WTC11 (cell line): ENCODE data around the gene HNRNPAB. TPM values are rescaled to one million over a fixed set of nuclear protein-coding genes. Genes with fewer than 3 reads are reported as not detected.

Experiments
- ATAC-seq: fragments of 200-7000 bp; cut with Tn5 transposase; 2 replicates; pipeline ENCODE4 v1.10.0; 2021; ENCODE audit warnings: mild to moderate bottlenecking, moderate library complexity
- CTCF ChIA-PET: fragments of 300-600 bp; sonication (Branson Sonifier 250); formaldehyde crosslinking; loops from one replicate; lab custom pipeline; 2021; ENCODE audit warnings: antibody characterized with exemption; lab: Charles Lee
- POLR2A ChIA-PET: fragments of 350-600 bp; sonication (Branson Sonifier 250); formaldehyde crosslinking; loops from one replicate; lab custom pipeline; 2021; ENCODE audit warnings: antibody characterized with exemption; lab: Charles Lee
- DNase-seq: peaks from one replicate; pipeline ENCODE4 v3.0.0; 2021; ENCODE audit warnings: low spot score
- H3K27ac Mint-ChIP-seq: 2 replicates; pipeline ENCODE4 v1.8.0; 2021; ENCODE audit warnings: mixed read lengths
- H3K27me3 Mint-ChIP-seq: 2 replicates; pipeline ENCODE4 v1.8.0; 2021; ENCODE audit warnings: low read depth, mild to moderate bottlenecking, moderate library complexity, mixed read lengths
- H3K36me3 Mint-ChIP-seq: 2 replicates; pipeline ENCODE4 v1.8.0; 2021; ENCODE audit warnings: mixed read lengths
- H3K4me1 Mint-ChIP-seq: 2 replicates; pipeline ENCODE4 v1.8.0; 2022; ENCODE audit warnings: mixed read lengths
- H3K4me3 Mint-ChIP-seq: 2 replicates; pipeline ENCODE4 v1.8.0; 2021; ENCODE audit warnings: mild to moderate bottlenecking, moderate library complexity, mixed read lengths
- H3K9me3 Mint-ChIP-seq: 2 replicates; pipeline ENCODE4 v1.8.0; 2021; ENCODE audit warnings: mixed read lengths
- ATF2 ChIP-seq: sonication (generic); formaldehyde crosslinking; IDR thresholded peaks from 2 replicates; pipeline ENCODE4 v1.8.1; 2022; ENCODE audit warnings: low read depth, missing genetic modification reagents, borderline replicate concordance
- CREM ChIP-seq: sonication (generic); formaldehyde crosslinking; IDR thresholded peaks from 2 replicates; pipeline ENCODE4 v1.8.1; 2022; ENCODE audit warnings: mild to moderate bottlenecking, missing genetic modification reagents, moderate library complexity
- E2F5 ChIP-seq: sonication (generic); formaldehyde crosslinking; IDR thresholded peaks from 2 replicates; pipeline ENCODE4 v1.8.1; 2022; ENCODE audit warnings: mild to moderate bottlenecking, moderate library complexity, missing genetic modification reagents
- ELF4 ChIP-seq: sonication (generic); formaldehyde crosslinking; IDR thresholded peaks from 2 replicates; pipeline ENCODE4 v1.8.1; 2022; ENCODE audit warnings: low read depth, mild to moderate bottlenecking, moderate library complexity, missing genetic modification reagents
- ETV6 ChIP-seq: sonication (generic); formaldehyde crosslinking; IDR thresholded peaks from 2 replicates; pipeline ENCODE4 v1.8.1; 2022; ENCODE audit warnings: mild to moderate bottlenecking, missing genetic modification reagents
- FOXK1 ChIP-seq: sonication (generic); formaldehyde crosslinking; IDR thresholded peaks from 2 replicates; pipeline ENCODE4 v1.8.0; 2022; ENCODE audit warnings: mild to moderate bottlenecking, moderate library complexity, missing genetic modification reagents
- FOXP1 ChIP-seq: sonication (generic); formaldehyde crosslinking; IDR thresholded peaks from 2 replicates; pipeline ENCODE4 v1.8.0; 2022; ENCODE audit warnings: missing genetic modification reagents, mild to moderate bottlenecking, moderate library complexity, borderline replicate concordance
- IRF2 ChIP-seq: sonication (generic); formaldehyde crosslinking; IDR thresholded peaks from 2 replicates; pipeline ENCODE4 v1.8.0; 2022; ENCODE audit warnings: low read depth, missing genetic modification reagents, borderline replicate concordance
- JAZF1 ChIP-seq: fragments of 250-450 bp; sonication (Bioruptor Pico); IDR thresholded peaks from 2 replicates; pipeline ENCODE4 v1.9.0; 2021; ENCODE audit warnings: moderate library complexity, mild to moderate bottlenecking, inconsistent platforms
- JUN ChIP-seq: sonication (generic); formaldehyde crosslinking; IDR thresholded peaks from 2 replicates; pipeline ENCODE4 v1.8.0; 2023; ENCODE audit warnings: mild to moderate bottlenecking, missing genetic modification reagents
- NFATC4 ChIP-seq: fragments of 250-450 bp; sonication (Bioruptor Pico); IDR thresholded peaks from 2 replicates; pipeline ENCODE4 v1.9.0; 2021; ENCODE audit warnings: mild to moderate bottlenecking
- NR3C1 ChIP-seq: sonication (generic); formaldehyde crosslinking; conservative IDR thresholded peaks from 2 replicates; pipeline ENCODE4 v1.8.1; 2023; ENCODE audit warnings: low read depth, mild to moderate bottlenecking, missing genetic modification reagents
- PREB ChIP-seq: sonication (generic); formaldehyde crosslinking; IDR thresholded peaks from 2 replicates; pipeline ENCODE4 v1.8.1; 2022; ENCODE audit warnings: mild to moderate bottlenecking, missing genetic modification reagents, moderate library complexity, borderline replicate concordance
- RELA ChIP-seq: sonication (generic); formaldehyde crosslinking; IDR thresholded peaks from 2 replicates; pipeline ENCODE4 v1.8.1; 2022; ENCODE audit warnings: missing genetic modification reagents, mild to moderate bottlenecking, borderline replicate concordance
- SMAD3 ChIP-seq: sonication (generic); formaldehyde crosslinking; IDR thresholded peaks from 2 replicates; pipeline ENCODE4 v1.8.0; 2022; ENCODE audit warnings: missing genetic modification reagents, mild to moderate bottlenecking, borderline replicate concordance
- SP1 ChIP-seq: sonication (generic); formaldehyde crosslinking; conservative IDR thresholded peaks from 2 replicates; pipeline ENCODE4 v1.8.1; 2022; ENCODE audit warnings: missing genetic modification reagents
- ZNF219 ChIP-seq: sonication (generic); formaldehyde crosslinking; IDR thresholded peaks from 2 replicates; pipeline ENCODE4 v1.8.0; 2023; ENCODE audit warnings: missing genetic modification reagents, mild to moderate bottlenecking, borderline replicate concordance
- ZNF317 ChIP-seq: sonication (generic); formaldehyde crosslinking; IDR thresholded peaks from 2 replicates; pipeline ENCODE4 v1.8.1; 2023; ENCODE audit warnings: low read depth, mild to moderate bottlenecking, moderate library complexity, missing genetic modification reagents, borderline replicate concordance
- ZNF423 ChIP-seq: fragments of 250-450 bp; sonication (Bioruptor Pico); IDR thresholded peaks from 2 replicates; pipeline ENCODE4 v2.1.2; 2022; ENCODE audit warnings: mild to moderate bottlenecking, moderate library complexity
- ZNF671 ChIP-seq: fragments of 250-450 bp; sonication (Bioruptor Pico); IDR thresholded peaks from 2 replicates; pipeline ENCODE4 v1.8.0; 2021; ENCODE audit warnings: mild to moderate bottlenecking
- total RNA-seq: library from RNA; stranded (reverse); gene quantifications from 3 replicates; pipeline ENCODE4 v1.2.3, GENCODE V29; 2021
- TF ChIP-seq, protein P1 (sequence below): sonication (generic); formaldehyde crosslinking; IDR thresholded peaks from 2 replicates; pipeline ENCODE4 v1.8.0; 2022; ENCODE audit warnings: mild to moderate bottlenecking, missing genetic modification reagents
- TF ChIP-seq, protein P2 (sequence below): fragments of 200-600 bp; IDR thresholded peaks from 2 replicates; pipeline ENCODE4 v1.8.0; 2022; ENCODE audit warnings: antibody characterized with exemption
- TF ChIP-seq, protein P3 (sequence below): fragments of 250-450 bp; sonication (Bioruptor Pico); IDR thresholded peaks from 2 replicates; pipeline ENCODE4 v1.9.0; 2021; ENCODE audit warnings: mild to moderate bottlenecking, borderline replicate concordance

HNRNPAB gene
- total RNA-seq, 1 experiment from 2014 or later = 457 TPM

DNA sequence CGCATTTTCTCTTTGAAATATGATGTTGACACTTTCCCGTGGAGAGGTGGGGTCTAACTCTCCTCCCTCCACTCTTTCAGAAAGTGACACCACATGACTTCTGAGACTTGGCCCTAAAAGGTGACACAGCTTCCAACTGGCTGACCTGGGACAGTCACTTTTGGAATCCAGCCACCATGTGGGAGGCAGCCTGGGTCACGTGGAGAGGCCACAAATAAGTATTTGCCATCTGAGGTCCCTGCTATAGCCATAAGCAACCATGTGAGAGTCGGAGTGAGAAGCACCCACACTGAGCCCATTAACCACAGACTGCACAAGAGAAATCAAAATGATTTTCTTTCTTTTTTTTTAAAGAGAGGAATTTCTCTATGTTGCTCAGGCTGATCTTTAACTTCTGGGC is 32.3 kb downstream of the HNRNPAB start:
- Mint-ChIP-seq H3K9me3 (no peaks in the 10 kb centered on the region), H3K4me3 (no peak overlapping the region), H3K36me3 (no peaks in the 10 kb centered on the region), H3K4me1 (peaks cover 15% of the 10 kb centered on the region), H3K27ac (no peak overlapping the region)
- POLR2A ChIA-PET = no interaction called here
- DNase-seq (no peak), ATAC-seq (no peak)
- no peak for TF ChIP-seq E2F5 (CRISPR knock-in tag)
- no peak for TF ChIP-seq ELF4 (CRISPR knock-in tag)
- no peak for TF ChIP-seq JAZF1 (CRISPR knock-in tag)
- no peak for TF ChIP-seq FOXK1
- TF ChIP-seq CREM = no peak
- TF ChIP-seq JUN (CRISPR knock-in tag) = no peak
- TF ChIP-seq NFATC4 = no peak
- no peak for TF ChIP-seq SP1
- TF ChIP-seq ZNF423 (CRISPR knock-in tag) = no peak
- TF ChIP-seq, all 79 proteins: peak for 0
- CTCF ChIA-PET = interaction anchor here (1.2 to 3.3 kb wide), 2 partner anchors 57 to 354 kb away, joined by 3 to 11 read pairs; partner anchors contain the start of gene COL23A1
- H3K27me3 Mint-ChIP-seq = no peaks in the 10 kb centered on the region

GRCh38 chr5:178237431-178238312 is 33.3 kb downstream of the HNRNPAB start:
- DNase-seq = no peak
- Mint-ChIP-seq H3K36me3 (no peaks in the 10 kb centered on the region), H3K4me3 (no peak overlapping the region)
- TF ChIP-seq IRF2 = no peak
- no peak for TF ChIP-seq SMAD3
- no peak for TF ChIP-seq ATF2 (CRISPR knock-in tag)
- no peak for TF ChIP-seq RELA (CRISPR knock-in tag)
- TF ChIP-seq ETV6 (CRISPR knock-in tag) = no peak
- TF ChIP-seq NR3C1 = no peak
- TF ChIP-seq, all 79 proteins: peak for 0
- ChIA-PET POLR2A (no interaction called here), CTCF (interaction anchor here (0.5 to 3.3 kb wide), 3 partner anchors 14 to 392 kb away, joined by 3 to 11 read pairs (median 3); partner anchors contain the start of gene COL23A1)
- ATAC-seq = no peak
- H3K9me3 Mint-ChIP-seq = no peaks in the 10 kb centered on the region
- H3K27ac Mint-ChIP-seq = no peak overlapping the region
- peaks cover 11% of the 10 kb centered on the region for H3K4me1 Mint-ChIP-seq
- H3K27me3 Mint-ChIP-seq = no peaks in the 10 kb centered on the region

- Mint-ChIP-seq H3K36me3 (no peaks in the 10 kb centered on the region), H3K9me3 (no peaks in the 10 kb centered on the region), H3K27me3 (no peaks in the 10 kb centered on the region), H3K27ac (no peak overlapping the region), H3K4me1 (peaks cover 11% of the 10 kb centered on the region), H3K4me3 (no peak overlapping the region)
- POLR2A ChIA-PET = no interaction called here
- DNase-seq (no peak), ATAC-seq (no peak)
- CTCF ChIA-PET = interaction anchor here (0.5 to 3.3 kb wide), 3 partner anchors 14 to 391 kb away, joined by 3 to 11 read pairs (median 3); partner anchors contain the start of gene COL23A1
- no peak for TF ChIP-seq ELF4 (CRISPR knock-in tag)
- TF ChIP-seq JAZF1 (CRISPR knock-in tag) = no peak
- TF ChIP-seq, protein P1, sequence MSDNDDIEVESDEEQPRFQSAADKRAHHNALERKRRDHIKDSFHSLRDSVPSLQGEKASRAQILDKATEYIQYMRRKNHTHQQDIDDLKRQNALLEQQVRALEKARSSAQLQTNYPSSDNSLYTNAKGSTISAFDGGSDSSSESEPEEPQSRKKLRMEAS = no peak
- TF ChIP-seq, protein P2, sequence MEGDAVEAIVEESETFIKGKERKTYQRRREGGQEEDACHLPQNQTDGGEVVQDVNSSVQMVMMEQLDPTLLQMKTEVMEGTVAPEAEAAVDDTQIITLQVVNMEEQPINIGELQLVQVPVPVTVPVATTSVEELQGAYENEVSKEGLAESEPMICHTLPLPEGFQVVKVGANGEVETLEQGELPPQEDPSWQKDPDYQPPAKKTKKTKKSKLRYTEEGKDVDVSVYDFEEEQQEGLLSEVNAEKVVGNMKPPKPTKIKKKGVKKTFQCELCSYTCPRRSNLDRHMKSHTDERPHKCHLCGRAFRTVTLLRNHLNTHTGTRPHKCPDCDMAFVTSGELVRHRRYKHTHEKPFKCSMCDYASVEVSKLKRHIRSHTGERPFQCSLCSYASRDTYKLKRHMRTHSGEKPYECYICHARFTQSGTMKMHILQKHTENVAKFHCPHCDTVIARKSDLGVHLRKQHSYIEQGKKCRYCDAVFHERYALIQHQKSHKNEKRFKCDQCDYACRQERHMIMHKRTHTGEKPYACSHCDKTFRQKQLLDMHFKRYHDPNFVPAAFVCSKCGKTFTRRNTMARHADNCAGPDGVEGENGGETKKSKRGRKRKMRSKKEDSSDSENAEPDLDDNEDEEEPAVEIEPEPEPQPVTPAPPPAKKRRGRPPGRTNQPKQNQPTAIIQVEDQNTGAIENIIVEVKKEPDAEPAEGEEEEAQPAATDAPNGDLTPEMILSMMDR = no peak
- no peak for TF ChIP-seq PREB
- TF ChIP-seq FOXP1 (CRISPR knock-in tag) = no peak
- no peak for TF ChIP-seq RELA (CRISPR knock-in tag)
- TF ChIP-seq, protein P3, sequence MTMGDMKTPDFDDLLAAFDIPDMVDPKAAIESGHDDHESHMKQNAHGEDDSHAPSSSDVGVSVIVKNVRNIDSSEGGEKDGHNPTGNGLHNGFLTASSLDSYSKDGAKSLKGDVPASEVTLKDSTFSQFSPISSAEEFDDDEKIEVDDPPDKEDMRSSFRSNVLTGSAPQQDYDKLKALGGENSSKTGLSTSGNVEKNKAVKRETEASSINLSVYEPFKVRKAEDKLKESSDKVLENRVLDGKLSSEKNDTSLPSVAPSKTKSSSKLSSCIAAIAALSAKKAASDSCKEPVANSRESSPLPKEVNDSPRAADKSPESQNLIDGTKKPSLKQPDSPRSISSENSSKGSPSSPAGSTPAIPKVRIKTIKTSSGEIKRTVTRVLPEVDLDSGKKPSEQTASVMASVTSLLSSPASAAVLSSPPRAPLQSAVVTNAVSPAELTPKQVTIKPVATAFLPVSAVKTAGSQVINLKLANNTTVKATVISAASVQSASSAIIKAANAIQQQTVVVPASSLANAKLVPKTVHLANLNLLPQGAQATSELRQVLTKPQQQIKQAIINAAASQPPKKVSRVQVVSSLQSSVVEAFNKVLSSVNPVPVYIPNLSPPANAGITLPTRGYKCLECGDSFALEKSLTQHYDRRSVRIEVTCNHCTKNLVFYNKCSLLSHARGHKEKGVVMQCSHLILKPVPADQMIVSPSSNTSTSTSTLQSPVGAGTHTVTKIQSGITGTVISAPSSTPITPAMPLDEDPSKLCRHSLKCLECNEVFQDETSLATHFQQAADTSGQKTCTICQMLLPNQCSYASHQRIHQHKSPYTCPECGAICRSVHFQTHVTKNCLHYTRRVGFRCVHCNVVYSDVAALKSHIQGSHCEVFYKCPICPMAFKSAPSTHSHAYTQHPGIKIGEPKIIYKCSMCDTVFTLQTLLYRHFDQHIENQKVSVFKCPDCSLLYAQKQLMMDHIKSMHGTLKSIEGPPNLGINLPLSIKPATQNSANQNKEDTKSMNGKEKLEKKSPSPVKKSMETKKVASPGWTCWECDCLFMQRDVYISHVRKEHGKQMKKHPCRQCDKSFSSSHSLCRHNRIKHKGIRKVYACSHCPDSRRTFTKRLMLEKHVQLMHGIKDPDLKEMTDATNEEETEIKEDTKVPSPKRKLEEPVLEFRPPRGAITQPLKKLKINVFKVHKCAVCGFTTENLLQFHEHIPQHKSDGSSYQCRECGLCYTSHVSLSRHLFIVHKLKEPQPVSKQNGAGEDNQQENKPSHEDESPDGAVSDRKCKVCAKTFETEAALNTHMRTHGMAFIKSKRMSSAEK (CRISPR knock-in tag) = no peak
- TF ChIP-seq ZNF317 = no peak
- TF ChIP-seq ZNF671 (CRISPR knock-in tag) = no peak
- no peak for TF ChIP-seq ZNF219
- TF ChIP-seq, all 79 proteins: peak for 0
These were observed 33.9 kb downstream of the HNRNPAB start for GRCh38 chr5:178238313-178238635.
